Mononuclear cell (primary cell): ENCODE measurements around the gene CRYGB. TPM values are rescaled to one million over a fixed set of nuclear protein-coding genes. Genes with fewer than 3 reads are reported as not detected.
"Not testable (repeated sequence)": the region's sequence is repeated elsewhere in the genome, so short reads cannot be mapped to it uniquely, and the experiment has no call there.

Experiments used
- H3K27me3 ChIP-seq: 2 replicates; pipeline ENCODE4 v1.6.0; 2011; ENCODE audit warnings: low read length, control low read depth; ENCODE audit not compliant: insufficient read depth
- H3K4me1 ChIP-seq: 2 replicates; pipeline ENCODE4 v1.5.1; 2011; ENCODE audit warnings: mild to moderate bottlenecking, low read length, control low read depth; ENCODE audit not compliant: insufficient read depth
- H3K4me3 ChIP-seq: 2 replicates; pipeline ENCODE4 v1.5.1; 2011; ENCODE audit warnings: mild to moderate bottlenecking, low read length, moderate library complexity
- H3K9me3 ChIP-seq: 2 replicates; pipeline ENCODE4 v1.5.1; 2011; ENCODE audit warnings: low read depth, mild to moderate bottlenecking, control low read depth, low read length
- total RNA-seq: library from RNA; depleted of rRNA; stranded (reverse); fragments of >200 nt; gene quantifications from one replicate; pipeline ENCODE4 v1.2.3, GENCODE V29; 2012

The CRYGB gene
- total RNA-seq, 1 donor: not detected

DNA sequence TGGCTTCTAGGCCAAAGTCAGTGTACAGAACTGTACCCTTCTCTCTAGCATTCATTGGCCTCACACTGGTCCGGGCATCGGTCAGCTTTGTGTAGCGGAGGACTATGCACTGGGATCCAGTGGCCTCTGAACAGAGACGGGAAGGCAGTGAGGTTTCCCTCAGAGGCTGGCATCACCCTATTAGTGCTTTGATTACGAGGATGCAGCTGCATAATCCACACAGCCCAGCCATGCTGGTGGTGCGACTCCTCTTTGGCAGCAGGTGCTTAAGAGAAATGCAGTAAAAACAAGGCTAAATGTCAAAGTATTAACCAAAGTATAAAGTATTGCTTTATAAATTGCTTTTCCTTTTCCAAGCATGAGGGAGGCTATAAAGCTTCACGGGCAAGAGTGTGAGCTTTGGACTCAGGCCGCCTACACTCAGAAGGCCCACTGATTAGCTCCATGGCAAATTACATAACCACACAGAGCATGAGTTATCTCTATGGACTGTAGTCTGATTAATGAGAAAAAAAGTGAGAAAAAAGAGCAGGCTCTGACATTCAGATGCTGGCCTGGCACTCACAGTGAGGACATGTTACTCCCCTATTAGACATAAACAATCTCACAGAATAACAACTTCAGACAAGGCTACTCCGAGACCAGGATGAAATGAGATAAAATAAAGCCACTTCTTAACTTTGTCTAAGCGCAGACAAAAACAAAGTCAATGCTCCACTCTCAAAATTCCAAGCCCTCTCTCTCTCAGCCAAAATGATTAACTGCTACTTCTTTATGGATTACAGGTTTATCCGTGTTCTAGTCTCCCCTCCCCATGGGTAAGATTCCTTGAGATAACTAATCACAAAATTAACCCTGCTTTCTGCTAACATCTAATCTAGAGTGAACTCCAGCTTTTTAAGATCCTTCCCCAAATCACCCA is 9.9 kb downstream of the CRYGB start:
- Histone ChIP-seq H3K4me1 (peaks cover 8% of the 10 kb centered on the region), H3K4me3 (no peak overlapping the region), H3K9me3 (no peaks in the 10 kb centered on the region), H3K27me3 (no peaks in the 10 kb centered on the region)

GRCh38 chr2:208134928-208135586 is 10.9 kb downstream of the CRYGB start:
- Histone ChIP-seq H3K4me3 (no peak overlapping the region), H3K27me3 (no peaks in the 10 kb centered on the region), H3K9me3 (no peaks in the 10 kb centered on the region), H3K4me1 (peaks cover 8% of the 10 kb centered on the region)

GRCh38 chr2:208130712-208131110 is 15.2 kb downstream of the CRYGB start:
- Histone ChIP-seq H3K9me3 (no peaks in the 10 kb centered on the region), H3K27me3 (peaks cover 8% of the 10 kb centered on the region), H3K4me1 (peaks cover 8% of the 10 kb centered on the region), H3K4me3 (no peak overlapping the region)

DNA sequence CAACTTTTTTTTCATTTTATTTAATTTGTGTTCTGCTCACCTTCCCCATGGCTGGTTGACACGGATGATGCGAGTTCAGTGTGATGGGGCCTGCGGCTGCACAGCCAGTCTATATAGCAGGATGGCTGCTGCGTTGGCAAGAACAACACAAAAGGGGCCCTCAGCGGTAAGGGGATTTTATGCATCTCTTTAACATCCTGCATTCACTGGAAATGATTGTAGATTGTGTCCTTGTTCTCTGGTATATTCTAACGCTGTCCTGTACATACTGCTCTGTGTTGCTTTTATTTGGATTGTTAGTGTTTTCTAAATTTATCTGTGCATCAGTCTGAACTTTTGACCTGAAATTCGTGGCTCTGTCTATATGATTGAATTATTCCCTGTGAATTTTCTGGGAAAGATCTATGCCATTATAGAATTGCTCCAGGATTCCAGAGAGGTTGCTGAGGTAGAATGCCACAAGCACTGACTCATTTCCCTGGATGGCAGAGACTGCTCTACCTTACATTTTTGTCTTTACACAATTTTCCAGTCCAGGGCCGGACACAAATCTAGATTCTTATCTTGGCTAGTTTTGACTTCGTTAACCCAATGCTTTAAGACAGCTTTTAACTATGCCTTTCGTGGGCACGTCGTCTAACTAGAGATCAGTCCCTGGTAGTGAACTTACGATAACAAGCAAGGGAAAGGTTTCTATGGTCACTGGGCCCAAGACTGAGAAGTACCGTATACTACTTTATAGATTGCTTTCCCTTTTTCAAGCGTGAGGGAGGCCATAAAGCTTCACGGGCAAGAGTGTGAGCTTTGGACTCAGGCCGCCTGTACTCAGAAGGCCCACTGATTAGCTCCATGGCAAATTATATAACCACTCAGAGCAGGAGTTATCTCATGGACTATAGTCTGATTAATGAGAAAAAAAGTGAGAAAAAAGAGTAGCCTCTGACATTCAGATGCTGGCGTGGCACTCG is 15.9 kb downstream of the CRYGB start, which contains the start of gene CRYGC:
CRYGC (minus strand) TSS at position 85 of the 968 bp plus-strand sequence; CDS start at position 49, 36 bp downstream.
- Histone ChIP-seq H3K4me3 (no peak within 1 kb of the TSS), H3K27me3 (peaks cover 14% of the 10 kb centered on the region), H3K4me1 (peaks cover 4% of the 10 kb centered on the region), H3K9me3 (no peaks in the 10 kb centered on the region)

DNA sequence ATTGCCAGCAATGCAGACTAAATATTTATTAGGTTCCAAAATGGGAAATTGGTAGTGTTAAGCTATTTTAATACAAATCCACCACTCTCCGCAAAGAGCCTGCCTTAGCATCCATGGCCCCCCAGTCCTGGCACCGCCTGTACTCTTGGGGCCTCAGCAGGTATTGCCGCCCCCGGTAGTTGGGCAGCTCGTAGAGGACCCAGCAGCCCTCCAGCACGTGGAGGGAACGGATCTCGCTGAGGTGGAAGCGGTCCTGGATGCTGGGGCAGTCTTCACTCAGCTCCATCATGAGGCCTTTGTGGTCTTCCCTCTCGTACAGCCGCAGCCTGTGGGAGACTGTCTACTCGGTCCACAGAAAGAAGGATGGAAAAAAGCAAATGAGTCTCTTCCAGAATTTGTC is 17.8 kb downstream of the CRYGB start:
- Histone ChIP-seq H3K4me3 (no peak overlapping the region), H3K27me3 (peaks cover 30% of the 10 kb centered on the region), H3K9me3 (no peaks in the 10 kb centered on the region), H3K4me1 (peaks cover 8% of the 10 kb centered on the region)

GRCh38 chr2:208127090-208127489 is 18.9 kb downstream of the CRYGB start:
- H3K9me3 ChIP-seq: no peaks in the 10 kb centered on the region
- H3K27me3 ChIP-seq: peaks cover 30% of the 10 kb centered on the region
- no peak overlapping the region for H3K4me3 ChIP-seq
- peaks cover 8% of the 10 kb centered on the region for H3K4me1 ChIP-seq

DNA sequence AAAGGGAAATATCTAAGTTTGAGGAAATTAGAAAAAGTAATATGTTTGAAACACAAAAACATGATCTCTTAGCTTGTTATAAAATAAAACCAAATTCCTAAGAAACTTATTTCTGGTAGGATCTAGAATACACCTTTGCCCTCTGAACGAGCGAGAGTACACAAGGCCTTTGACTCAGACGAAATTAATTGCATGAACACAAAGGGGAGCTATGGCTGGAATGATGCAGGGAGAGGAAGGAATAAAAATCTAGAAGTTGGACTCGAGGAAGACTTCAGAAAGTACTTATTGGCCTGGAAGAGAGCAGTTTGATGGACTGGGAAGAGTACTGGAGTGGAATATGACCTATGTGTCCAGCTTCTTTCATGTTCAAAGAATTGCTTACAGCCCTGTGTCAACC is 20.7 kb downstream of the CRYGB start:
- peaks cover 30% of the 10 kb centered on the region for H3K27me3 ChIP-seq
- no peak overlapping the region for H3K4me3 ChIP-seq
- peaks cover 8% of the 10 kb centered on the region for H3K4me1 ChIP-seq
- no peaks in the 10 kb centered on the region for H3K9me3 ChIP-seq

DNA sequence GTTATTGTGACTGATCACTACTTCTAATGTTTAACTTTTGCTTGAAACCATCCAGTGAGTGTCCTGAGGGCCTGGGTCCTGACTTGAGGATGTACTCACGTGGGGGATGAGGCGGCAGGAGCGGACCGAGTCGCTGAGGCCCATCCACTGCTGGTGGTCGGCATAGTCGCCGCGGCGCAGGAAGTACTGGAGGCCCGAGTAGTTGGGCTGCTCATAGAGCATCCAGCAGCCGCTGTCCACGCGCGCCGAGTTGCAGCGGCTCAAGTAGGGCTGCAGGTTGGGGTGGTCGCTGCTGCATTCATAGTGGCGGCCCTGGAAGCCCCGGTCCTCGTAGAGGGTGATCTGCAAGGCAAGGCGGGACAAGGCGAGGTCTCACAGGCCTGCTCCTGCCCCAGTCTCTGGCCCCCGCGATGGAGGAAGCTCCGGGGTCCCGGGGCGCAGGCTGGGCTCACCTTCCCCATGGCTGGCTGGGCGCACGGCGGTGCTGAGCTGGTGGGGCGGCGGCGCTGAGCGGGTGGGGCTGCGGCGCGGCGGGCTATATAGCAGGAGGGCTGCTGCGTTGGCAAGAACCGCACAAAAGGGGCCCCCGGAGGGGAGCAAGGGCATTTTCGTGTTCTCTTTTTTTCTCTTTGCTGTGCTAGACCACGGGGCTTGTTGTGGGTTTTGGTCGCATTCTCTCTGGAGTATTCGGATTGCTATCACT is 21.8 kb downstream of the CRYGB start, which contains the start of gene CRYGD:
CRYGD (minus strand) TSS at position 512 of the 703 bp plus-strand sequence; CDS start at position 461, 51 bp downstream.
- H3K4me3 ChIP-seq, H3K9me3 ChIP-seq, H3K4me1 ChIP-seq: not testable (repeated sequence)
- H3K27me3 ChIP-seq: peaks cover 30% of the 10 kb centered on the region

DNA sequence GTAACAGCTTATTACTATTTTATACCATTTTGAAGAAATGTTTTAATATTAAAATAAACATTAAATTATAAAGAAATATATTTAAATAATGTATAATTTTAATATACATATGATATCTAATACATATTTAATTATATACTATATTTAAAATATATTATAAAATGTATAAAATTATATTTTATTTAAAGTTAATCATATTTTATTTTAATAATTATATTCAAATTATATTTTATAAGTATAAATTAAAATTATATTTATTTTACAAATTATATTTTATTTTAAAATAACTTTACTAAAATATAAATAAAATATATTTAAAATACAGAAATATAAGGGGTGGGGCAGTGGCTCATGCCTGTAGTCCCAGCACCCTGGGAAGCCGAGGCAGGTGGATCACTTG is 23.7 kb downstream of the CRYGB start:
- no peak overlapping the region for H3K4me3 ChIP-seq
- peaks cover 30% of the 10 kb centered on the region for H3K27me3 ChIP-seq
- no peaks in the 10 kb centered on the region for H3K9me3 ChIP-seq
- peaks cover 8% of the 10 kb centered on the region for H3K4me1 ChIP-seq

- Histone ChIP-seq H3K9me3 (no peaks in the 10 kb centered on the region), H3K27me3 (peaks cover 5% of the 10 kb centered on the region), H3K4me3 (no peak overlapping the region)
These were observed 27.0 kb downstream of the CRYGB start for GRCh38 chr2:208118918-208119317.

DNA sequence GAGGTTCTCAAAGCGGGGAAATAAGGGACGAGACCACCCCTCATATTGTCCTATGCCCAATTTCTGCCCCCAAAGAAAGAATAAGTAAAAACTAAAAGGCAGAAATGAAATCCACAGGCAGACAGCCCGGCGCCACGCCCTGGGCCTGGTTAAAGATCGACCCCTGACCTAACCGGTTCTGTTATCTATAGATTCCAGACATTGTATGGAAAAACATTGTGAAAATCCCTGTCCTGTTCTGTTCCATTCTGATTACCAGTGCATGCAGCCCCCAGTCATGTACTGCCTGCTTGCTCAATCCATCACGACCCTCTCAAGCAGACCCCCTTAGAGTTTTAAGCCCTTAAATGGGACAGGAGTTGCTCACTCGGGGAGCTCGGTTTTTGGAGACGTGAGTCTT is 28.6 kb downstream of the CRYGB start:
- not testable (repeated sequence) for H3K4me1 ChIP-seq, H3K27me3 ChIP-seq, H3K9me3 ChIP-seq, H3K4me3 ChIP-seq

More at GRCh38 chr2:208118918-208119317, 27.0 kb downstream of the CRYGB start:
- H3K4me1 ChIP-seq: peaks cover under 1% of the 10 kb centered on the region

GRCh38 chr2:208112969-208113368 is 33.0 kb downstream of the CRYGB start:
- Histone ChIP-seq H3K4me3 (no peak overlapping the region), H3K27me3 (no peaks in the 10 kb centered on the region), H3K9me3 (no peaks in the 10 kb centered on the region), H3K4me1 (no peaks in the 10 kb centered on the region)

DNA sequence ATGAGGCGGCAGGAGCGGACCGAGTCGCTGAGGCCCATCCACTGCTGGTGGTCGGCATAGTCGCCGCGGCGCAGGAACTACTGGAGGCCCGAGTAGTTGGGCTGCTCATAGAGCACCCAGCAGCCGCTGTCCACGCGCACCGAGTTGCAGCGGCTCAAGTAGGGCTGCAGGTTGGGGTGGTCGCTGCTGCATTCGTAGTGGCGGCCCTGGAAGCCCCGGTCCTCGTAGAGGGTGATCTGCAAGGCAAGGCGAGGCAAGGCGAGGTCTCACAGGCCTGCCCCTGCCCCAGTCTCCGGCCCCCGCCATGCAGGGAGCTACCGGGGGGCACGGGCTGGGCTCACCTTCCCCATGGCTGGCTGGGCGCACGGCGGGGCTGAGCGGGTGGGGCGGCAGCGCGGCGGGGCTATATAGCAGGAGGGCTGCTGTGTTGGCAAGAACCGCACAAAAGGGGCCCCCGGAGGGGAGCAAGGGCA is 33.6 kb downstream of the CRYGB start:
- not testable (repeated sequence) for H3K4me3 ChIP-seq, H3K27me3 ChIP-seq, H3K9me3 ChIP-seq, H3K4me1 ChIP-seq

GRCh38 chr2:208103616-208104015 is 42.3 kb downstream of the CRYGB start:
- Histone ChIP-seq H3K9me3 (no peaks in the 10 kb centered on the region), H3K4me3 (no peak overlapping the region), H3K4me1 (peaks cover 15% of the 10 kb centered on the region), H3K27me3 (no peaks in the 10 kb centered on the region)
